Effector memory CD4-positive, alpha-beta T cell (primary cell): ENCODE data around the gene CFAP20DC.
"Not testable (repeated sequence)": the region's sequence is repeated elsewhere in the genome, so short reads cannot be mapped to it uniquely, and the experiment has no call there.

ENCODE experiments used
- DNase-seq, 3 donors: peaks; one replicate each; pipeline ENCODE4 v3.0.0-alpha.2; 2020
- H3K27ac ChIP-seq: 2 replicates; pipeline ENCODE4 v1.7.0; 2013; ENCODE audit warnings: mild to moderate bottlenecking, low read length, moderate library complexity; ENCODE audit not compliant: insufficient read depth, poor library complexity, severe bottlenecking
- H3K27me3 ChIP-seq: replicated peaks from 2 replicates; pipeline ENCODE4 v1.7.0; 2013; ENCODE audit warnings: mild to moderate bottlenecking, low read length; ENCODE audit not compliant: insufficient read depth, control insufficient read depth, poor library complexity, severe bottlenecking
- H3K36me3 ChIP-seq: 2 replicates; pipeline ENCODE4 v1.7.0; 2013; ENCODE audit warnings: mild to moderate bottlenecking, low read length, moderate library complexity; ENCODE audit not compliant: control insufficient read depth, insufficient read depth
- H3K4me1 ChIP-seq: 2 replicates; pipeline ENCODE4 v1.7.0; 2013; ENCODE audit warnings: low read length, mild to moderate bottlenecking; ENCODE audit not compliant: control insufficient read depth, insufficient read depth, poor library complexity, severe bottlenecking
- H3K4me3 ChIP-seq: 2 replicates; pipeline ENCODE4 v1.7.0; 2013; ENCODE audit warnings: low read length, low read depth, mild to moderate bottlenecking; ENCODE audit not compliant: insufficient read depth, poor library complexity, severe bottlenecking
- H3K9me3 ChIP-seq: 2 replicates; pipeline ENCODE4 v1.7.0; 2013; ENCODE audit warnings: mild to moderate bottlenecking, low read length, moderate library complexity; ENCODE audit not compliant: control insufficient read depth

Gene CFAP20DC

DNA sequence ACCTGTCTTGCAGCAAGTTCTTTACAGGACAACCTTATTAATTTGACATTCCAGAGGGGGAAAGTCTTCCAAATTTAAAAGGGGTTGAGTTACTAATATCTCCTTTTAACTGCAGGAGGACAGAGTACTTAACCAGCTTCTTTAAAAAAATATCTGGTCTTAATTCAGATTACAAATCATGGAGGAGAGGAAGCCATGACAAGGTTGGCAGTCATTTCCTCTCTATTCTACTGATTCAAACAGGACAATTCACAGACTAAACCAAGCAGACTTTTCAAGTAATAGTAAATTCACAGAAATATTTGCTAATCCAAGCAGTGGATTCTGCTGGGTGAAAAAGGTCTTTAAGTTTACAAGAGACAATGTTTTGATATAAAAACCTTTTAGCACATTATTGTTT is 185.3 kb downstream of the CFAP20DC start:
- no peaks in the 10 kb centered on the region for H3K27me3 ChIP-seq
- H3K9me3 ChIP-seq, result no peaks in the 10 kb centered on the region
- no peaks in the 10 kb centered on the region for H3K4me1 ChIP-seq
- H3K36me3 ChIP-seq, result no peaks in the 10 kb centered on the region
- no peak overlapping the region for H3K27ac ChIP-seq
- DNase-seq, result no peak
- H3K4me3 ChIP-seq, result no peak overlapping the region

DNA sequence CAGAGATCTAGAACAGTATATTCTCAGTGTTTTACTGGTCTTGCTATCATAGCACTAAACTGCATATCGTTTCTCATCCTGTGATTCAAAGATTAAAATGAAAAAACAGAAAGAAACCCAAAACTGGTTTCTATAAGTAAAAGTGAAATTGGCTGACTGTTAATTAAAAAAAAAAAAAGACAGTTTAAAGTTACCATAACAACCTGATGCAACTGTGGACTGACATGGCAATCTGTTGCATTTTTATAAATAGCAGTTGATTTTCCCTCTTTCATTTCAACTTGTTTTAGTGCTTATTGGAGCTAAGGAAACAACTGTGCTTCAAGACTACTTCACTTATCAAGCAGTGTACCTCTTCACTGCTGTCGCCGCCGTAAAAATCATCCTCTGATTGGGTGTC is 186.6 kb downstream of the CFAP20DC start:
- Histone ChIP-seq H3K27me3 (no peaks in the 10 kb centered on the region), H3K4me3 (no peak overlapping the region), H3K9me3 (no peaks in the 10 kb centered on the region), H3K4me1 (no peaks in the 10 kb centered on the region), H3K36me3 (no peaks in the 10 kb centered on the region), H3K27ac (no peak overlapping the region)
- DNase-seq, result no peak

DNA sequence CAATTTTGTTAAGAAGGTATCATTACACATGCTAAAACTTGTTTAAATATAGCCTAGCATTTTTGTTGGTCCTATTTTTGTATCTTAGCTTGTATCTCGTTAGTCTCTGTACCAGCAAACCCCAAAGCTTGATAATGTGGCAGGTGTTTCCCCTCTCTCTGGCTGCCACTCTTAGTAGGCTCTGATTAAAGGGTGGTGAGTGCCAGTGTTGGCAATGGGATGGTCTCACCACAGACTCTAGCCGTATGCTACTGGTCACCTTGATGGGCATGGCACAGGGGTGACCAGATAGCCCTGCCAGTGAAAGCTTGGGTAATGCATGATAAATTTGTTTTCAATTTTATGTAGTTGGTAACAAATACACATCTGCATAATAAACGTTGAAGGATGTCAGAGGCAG is 188.3 kb downstream of the CFAP20DC start:
- no peak overlapping the region for H3K27ac ChIP-seq
- H3K4me3 ChIP-seq, result no peak overlapping the region
- H3K9me3 ChIP-seq, result no peaks in the 10 kb centered on the region
- no peaks in the 10 kb centered on the region for H3K27me3 ChIP-seq
- no peak for DNase-seq
- no peaks in the 10 kb centered on the region for H3K4me1 ChIP-seq
- no peaks in the 10 kb centered on the region for H3K36me3 ChIP-seq

DNA sequence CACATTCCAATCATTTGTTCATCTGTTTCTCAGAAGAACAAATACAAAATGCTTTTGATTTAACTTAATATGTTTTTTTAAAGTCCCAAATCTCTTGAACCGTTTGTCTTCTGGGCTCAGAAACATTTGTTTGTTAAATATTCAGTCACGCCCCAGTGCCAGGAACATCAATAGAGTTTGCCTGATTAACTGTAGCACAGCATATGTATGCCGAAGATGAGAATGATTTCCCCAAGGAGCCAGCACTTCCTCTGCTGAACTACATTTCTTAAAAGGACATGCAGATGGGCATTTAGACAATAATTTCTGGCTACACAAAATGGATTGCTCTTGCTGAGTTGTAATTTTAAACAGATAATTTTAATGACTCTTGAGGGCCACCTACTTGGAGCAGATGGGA is 191.7 kb downstream of the CFAP20DC start:
- no peaks in the 10 kb centered on the region for H3K27me3 ChIP-seq
- no peak for DNase-seq
- no peak overlapping the region for H3K4me3 ChIP-seq
- no peaks in the 10 kb centered on the region for H3K36me3 ChIP-seq
- H3K27ac ChIP-seq, result no peak overlapping the region
- H3K9me3 ChIP-seq, result no peaks in the 10 kb centered on the region
- no peaks in the 10 kb centered on the region for H3K4me1 ChIP-seq

DNA sequence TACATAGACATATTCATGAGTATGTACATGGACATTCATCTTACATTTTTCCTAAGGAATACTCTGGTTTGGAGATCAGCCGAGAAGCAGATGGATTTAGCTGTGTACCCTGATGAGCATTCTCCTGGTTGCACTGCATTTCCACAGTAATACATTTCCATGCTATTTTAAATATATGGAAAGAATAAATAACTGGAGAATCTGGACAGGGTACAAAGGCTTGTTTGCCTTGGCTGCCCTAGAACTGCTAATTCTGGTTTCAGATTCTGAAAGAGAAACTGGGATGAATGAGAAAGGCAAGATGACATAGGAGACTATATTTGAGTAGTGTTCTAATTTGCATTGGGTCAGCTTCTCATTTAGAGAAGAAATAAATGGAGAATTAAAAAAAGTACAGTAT is 192.4 kb downstream of the CFAP20DC start:
- Histone ChIP-seq H3K27ac (no peak overlapping the region), H3K9me3 (no peaks in the 10 kb centered on the region), H3K27me3 (no peaks in the 10 kb centered on the region), H3K36me3 (no peaks in the 10 kb centered on the region), H3K4me1 (no peaks in the 10 kb centered on the region), H3K4me3 (no peak overlapping the region)
- no peak for DNase-seq

DNA sequence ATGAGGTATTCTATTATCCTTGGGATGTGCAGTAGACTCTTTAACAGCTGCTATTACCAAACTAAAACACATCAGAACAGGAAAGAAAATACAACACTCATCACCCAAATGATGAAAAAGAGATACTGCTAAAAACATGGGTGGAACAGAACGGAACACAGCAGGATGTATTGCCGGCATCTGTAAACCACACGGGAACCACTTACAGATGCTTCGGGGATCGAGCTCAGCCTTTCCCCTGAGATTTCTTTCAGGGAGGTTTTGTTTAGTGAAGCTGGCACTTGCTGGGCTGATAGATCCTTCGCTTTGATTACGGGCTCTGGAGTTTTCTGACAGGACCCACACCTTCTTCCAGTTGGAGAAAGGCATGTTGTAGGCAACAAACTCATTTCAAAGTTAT is 201.0 kb downstream of the CFAP20DC start:
- no peaks in the 10 kb centered on the region for H3K27me3 ChIP-seq
- DNase-seq, result no peak
- H3K27ac ChIP-seq, result no peak overlapping the region
- no peak overlapping the region for H3K4me3 ChIP-seq
- no peaks in the 10 kb centered on the region for H3K9me3 ChIP-seq
- no peaks in the 10 kb centered on the region for H3K36me3 ChIP-seq
- no peaks in the 10 kb centered on the region for H3K4me1 ChIP-seq

DNA sequence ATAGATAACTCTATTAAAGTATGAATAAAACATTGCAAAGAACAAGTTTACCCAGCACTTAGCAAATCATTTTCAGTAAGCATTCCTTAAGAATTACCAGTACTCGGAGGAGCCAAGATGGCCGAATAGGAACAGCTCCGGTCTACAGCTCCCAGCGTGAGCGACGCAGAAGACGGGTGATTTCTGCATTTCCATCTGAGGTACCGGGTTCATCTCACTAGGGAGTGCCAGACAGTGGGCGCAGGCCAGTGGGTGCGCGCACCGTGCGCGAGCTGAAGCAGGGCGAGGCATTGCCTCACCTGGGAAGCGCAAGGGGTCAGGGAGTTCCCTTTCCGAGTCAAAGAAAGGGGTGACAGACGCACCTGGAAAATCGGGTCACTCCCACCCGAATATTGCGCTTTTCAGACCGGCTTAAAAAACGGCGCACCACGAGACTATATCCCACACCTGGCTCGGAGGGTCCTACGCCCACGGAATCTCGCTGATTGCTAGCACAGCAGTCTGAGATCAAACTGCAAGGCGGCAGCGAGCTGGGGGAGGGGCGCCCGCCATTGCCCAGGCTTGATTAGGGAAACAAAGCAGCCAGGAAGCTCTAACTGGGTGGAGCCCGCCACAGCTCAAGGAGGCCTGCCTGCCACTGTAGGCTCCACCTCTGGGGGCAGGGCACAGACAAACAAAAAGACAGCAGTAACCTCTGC is 207.6 kb downstream of the CFAP20DC start:
- H3K9me3 ChIP-seq, H3K4me1 ChIP-seq, H3K27ac ChIP-seq, H3K27me3 ChIP-seq, DNase-seq, H3K36me3 ChIP-seq, H3K4me3 ChIP-seq: not testable (repeated sequence)

DNA sequence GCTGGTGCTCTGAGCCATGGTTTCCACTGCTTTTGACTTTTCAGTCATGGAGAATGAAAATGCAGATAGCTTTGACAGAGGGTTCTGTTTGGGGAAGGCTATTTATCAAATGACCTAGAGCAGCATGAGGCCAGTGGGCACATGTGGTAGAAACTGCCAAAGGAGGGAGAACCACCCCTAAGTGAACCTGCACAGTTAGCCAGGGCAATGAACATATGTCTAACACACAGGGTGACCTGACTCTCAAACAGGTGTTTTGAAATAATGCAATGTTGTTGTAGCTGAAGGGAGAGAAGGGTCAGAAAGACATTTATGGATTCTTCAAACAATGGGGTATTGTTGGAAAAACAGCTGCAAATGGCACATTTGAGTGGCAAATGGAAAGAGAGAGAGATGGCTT is 208.9 kb downstream of the CFAP20DC start:
- H3K4me1 ChIP-seq, result no peaks in the 10 kb centered on the region
- no peaks in the 10 kb centered on the region for H3K9me3 ChIP-seq
- no peaks in the 10 kb centered on the region for H3K36me3 ChIP-seq
- H3K27me3 ChIP-seq, result no peaks in the 10 kb centered on the region
- no peak for DNase-seq
- no peak overlapping the region for H3K27ac ChIP-seq
- H3K4me3 ChIP-seq, result no peak overlapping the region

DNA sequence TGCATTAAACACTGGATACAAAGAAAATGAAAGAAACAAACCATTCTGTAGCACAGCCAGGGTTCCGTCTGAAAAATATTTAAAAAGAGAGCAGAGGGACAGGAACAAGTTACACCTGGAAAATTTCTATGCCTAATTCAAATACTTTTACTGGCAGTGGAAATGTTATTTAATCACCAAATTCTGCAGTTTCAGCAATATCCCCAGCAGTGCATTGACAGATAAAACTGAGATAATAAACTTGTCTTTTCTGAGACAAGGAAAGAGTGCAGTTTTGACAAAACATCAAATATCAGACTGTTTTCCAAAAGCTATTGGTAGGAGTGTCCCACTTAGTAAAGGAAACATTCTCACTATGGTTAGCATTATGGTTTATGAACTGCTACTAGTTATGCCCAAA is 209.9 kb downstream of the CFAP20DC start:
- Histone ChIP-seq H3K4me3 (no peak overlapping the region), H3K4me1 (no peaks in the 10 kb centered on the region), H3K36me3 (no peaks in the 10 kb centered on the region), H3K9me3 (no peaks in the 10 kb centered on the region), H3K27me3 (no peaks in the 10 kb centered on the region), H3K27ac (no peak overlapping the region)
- DNase-seq, result no peak

DNA sequence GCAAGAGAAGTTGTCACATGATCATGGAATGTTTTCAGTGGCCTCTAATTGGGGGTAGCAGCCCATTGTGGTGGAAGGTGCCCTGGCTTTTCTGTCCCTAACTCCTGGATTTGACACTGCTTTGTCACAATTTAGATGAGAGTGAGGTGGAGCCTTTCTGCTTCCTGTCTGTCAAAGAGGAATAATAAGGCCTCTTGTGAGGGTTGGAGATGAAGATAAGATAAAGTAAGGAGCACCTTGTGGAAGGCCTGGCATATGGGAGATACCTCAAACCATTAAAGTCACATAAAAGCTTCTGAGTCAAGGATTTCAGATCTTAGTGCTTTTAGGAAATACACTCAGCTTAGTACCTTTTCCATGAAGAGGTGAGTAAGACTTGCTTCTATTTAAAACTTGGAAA is 210.6 kb downstream of the CFAP20DC start:
- Histone ChIP-seq H3K27ac (no peak overlapping the region), H3K27me3 (no peaks in the 10 kb centered on the region), H3K4me3 (no peak overlapping the region), H3K4me1 (no peaks in the 10 kb centered on the region), H3K36me3 (no peaks in the 10 kb centered on the region), H3K9me3 (no peaks in the 10 kb centered on the region)
- no peak for DNase-seq
